Stimulated activated effector memory CD8-positive, alpha-beta T cell treated with anti-CD3 and anti-CD28 coated beads, Interleukin-12 subunit alpha, Interleukin-12 subunit beta, amount 100 ng/mL, for 72 hours (primary cell): ENCODE data around the gene FBLN7.
A peak's percentile ranks its signal among the peaks of the same experiment; 100 is the strongest.

Source experiments
- ATAC-seq: fragments of 150-1000 bp; cut with Tn5 transposase; 2 replicates; pipeline ENCODE4 v1.10.0; 2021
- DNase-seq, 2 donors: peaks; one replicate each; pipeline ENCODE4 v3.0.0; 2021 to 2022; ENCODE audit warnings: low spot score in 2 of 2
- H3K27ac Mint-ChIP-seq: one replicate; pipeline ENCODE4 v1.8.0; 2022; ENCODE audit warnings: mild to moderate bottlenecking, mixed read lengths
- H3K36me3 Mint-ChIP-seq: one replicate; pipeline ENCODE4 v1.8.0; 2022; ENCODE audit warnings: mild to moderate bottlenecking, mixed read lengths
- H3K4me1 Mint-ChIP-seq: one replicate; pipeline ENCODE4 v1.8.0; 2022; ENCODE audit warnings: mixed read lengths
- H3K4me3 Mint-ChIP-seq: one replicate; pipeline ENCODE4 v1.8.0; 2022; ENCODE audit warnings: mild to moderate bottlenecking, mixed read lengths
- H3K9me3 Mint-ChIP-seq: one replicate; pipeline ENCODE4 v1.8.0; 2022; ENCODE audit warnings: mixed read lengths

Gene FBLN7

GRCh38 chr2:112149866-112150435, 11.8 kb downstream of the FBLN7 start:
- no peak for DNase-seq
- no peak overlapping the region for H3K4me3 Mint-ChIP-seq
- no peaks in the 10 kb centered on the region for H3K36me3 Mint-ChIP-seq
- no peak for ATAC-seq
- no peak overlapping the region for H3K27ac Mint-ChIP-seq
- no peaks in the 10 kb centered on the region for H3K9me3 Mint-ChIP-seq
- H3K4me1 Mint-ChIP-seq, result no peaks in the 10 kb centered on the region

DNA sequence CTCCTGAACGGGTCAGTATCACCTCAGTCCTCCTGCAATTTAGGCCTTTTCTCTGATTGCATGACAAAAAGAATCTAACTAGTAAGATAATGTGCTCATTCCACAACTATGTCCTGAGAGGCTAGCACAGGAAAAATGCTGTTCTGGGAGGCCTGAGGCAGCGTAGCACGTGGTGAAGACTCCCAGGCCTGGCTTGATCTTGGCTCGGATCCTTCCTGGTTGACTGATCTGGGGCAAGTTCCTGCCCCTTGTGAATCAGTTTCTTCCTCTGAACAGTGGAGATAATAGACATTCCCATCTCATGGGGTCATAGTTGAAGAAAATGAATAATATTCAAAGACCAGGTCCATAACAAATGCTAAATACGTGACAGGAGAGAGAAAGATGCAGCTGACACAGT, 12.3 kb downstream of the FBLN7 start:
- ATAC-seq (no peak), DNase-seq (no peak)
- H3K36me3 Mint-ChIP-seq, result no peaks in the 10 kb centered on the region
- no peak overlapping the region for H3K27ac Mint-ChIP-seq
- no peaks in the 10 kb centered on the region for H3K9me3 Mint-ChIP-seq
- H3K4me1 Mint-ChIP-seq, result peaks cover 4% of the 10 kb centered on the region
- no peak overlapping the region for H3K4me3 Mint-ChIP-seq

DNA sequence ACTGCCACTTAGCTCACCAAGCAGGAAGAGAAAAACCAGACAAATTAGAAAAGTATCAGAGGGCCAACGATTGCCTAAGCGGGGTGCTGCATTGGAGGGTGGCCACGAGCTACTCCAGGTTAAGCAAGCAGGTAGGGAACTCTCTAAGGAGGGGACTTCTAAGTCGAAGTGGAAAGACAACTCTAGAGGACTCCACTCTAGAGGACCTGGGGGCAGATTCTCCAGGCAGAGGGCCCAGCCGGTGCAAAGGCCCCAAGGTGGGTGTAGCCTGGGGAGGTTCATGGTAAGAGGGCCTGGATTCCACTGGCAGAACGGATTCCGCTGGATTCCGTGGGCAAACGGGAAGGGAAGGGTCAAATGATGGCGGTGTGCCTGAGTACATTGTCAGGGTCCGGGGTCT, 12.7 kb downstream of the FBLN7 start:
- H3K36me3 Mint-ChIP-seq, result no peaks in the 10 kb centered on the region
- no peaks in the 10 kb centered on the region for H3K9me3 Mint-ChIP-seq
- H3K27ac Mint-ChIP-seq, result no peak overlapping the region

DNA sequence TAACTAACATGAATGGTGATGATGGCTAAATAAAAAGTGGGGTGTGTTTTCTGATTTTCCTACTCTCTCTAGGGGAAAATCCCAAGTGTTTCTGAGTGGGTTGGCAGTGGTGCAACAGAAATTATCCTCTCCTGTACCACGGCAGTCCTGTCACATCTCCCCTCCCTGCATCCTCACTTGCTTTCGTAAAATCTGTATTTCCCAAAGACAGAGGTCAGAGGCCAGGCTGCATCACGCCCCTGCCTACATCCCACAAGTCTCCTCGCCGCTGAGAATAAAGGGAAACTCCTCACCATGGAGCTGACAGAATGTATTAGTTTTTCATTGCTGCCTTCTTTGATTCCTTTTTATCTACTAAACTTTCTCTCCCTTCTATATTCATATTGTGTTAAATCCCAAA, 13.1 kb downstream of the FBLN7 start:
- H3K4me3 Mint-ChIP-seq, result no peak overlapping the region
- DNase-seq, result no peak
- no peak overlapping the region for H3K27ac Mint-ChIP-seq
- H3K4me1 Mint-ChIP-seq, result peaks cover 13% of the 10 kb centered on the region
- no peaks in the 10 kb centered on the region for H3K36me3 Mint-ChIP-seq
- no peak for ATAC-seq
- H3K9me3 Mint-ChIP-seq, result no peaks in the 10 kb centered on the region

More for the DNA sequence above, 12.7 kb downstream of the FBLN7 start:
- Mint-ChIP-seq H3K4me1 (peaks cover 8% of the 10 kb centered on the region), H3K4me3 (no peak overlapping the region)
- ATAC-seq (no peak), DNase-seq (no peak)

DNA sequence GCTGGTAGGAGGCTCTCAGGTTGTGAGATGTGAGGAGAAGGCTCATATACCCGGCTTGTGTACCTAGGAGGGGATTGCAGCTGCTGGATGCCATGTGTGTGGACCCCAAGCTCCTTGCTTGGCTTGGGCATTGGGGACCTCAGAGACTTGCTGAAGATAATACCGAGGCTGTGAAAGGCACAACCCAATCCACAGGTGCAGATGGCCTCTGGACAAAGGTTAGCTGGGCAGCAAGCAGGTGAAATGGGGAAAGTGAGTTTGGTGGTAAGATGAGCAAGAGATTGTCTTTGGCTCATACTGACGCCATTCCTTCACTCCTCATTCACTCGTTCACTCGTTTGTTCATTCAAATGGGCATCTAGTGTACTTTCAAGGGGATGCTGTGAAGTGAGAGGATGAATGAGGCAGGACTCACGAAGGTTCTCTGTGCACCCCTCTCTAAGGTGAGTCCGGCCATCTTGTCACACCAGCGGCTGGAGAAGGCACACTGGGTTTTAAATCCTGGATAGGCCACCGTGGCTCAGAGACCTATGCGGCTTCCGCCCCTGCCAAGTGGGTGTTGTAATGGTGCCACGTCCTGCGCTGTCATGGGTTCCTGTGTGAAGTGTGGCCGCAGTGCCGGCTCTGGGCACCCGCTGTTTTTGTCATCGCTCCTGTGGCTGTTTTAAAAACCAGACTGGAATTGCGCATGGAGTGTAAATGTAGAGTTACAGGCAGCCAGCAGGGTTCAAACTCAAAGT, 13.7 kb downstream of the FBLN7 start:
- Mint-ChIP-seq H3K9me3 (no peaks in the 10 kb centered on the region), H3K4me3 (no peak overlapping the region), H3K27ac (no peak overlapping the region), H3K36me3 (peaks cover 5% of the 10 kb centered on the region), H3K4me1 (peaks cover 19% of the 10 kb centered on the region)
- DNase-seq, result no peak
- no peak for ATAC-seq

GRCh38 chr2:112152476-112153178, 14.4 kb downstream of the FBLN7 start:
- Mint-ChIP-seq H3K4me3 (no peak overlapping the region), H3K9me3 (no peaks in the 10 kb centered on the region), H3K36me3 (peaks cover 6% of the 10 kb centered on the region), H3K27ac (no peak overlapping the region), H3K4me1 (peaks cover 24% of the 10 kb centered on the region)
- ATAC-seq, result no peak
- no peak for DNase-seq

GRCh38 chr2:112153179-112153490, 14.9 kb downstream of the FBLN7 start:
- Mint-ChIP-seq H3K36me3 (peaks cover 6% of the 10 kb centered on the region), H3K4me3 (no peak overlapping the region), H3K4me1 (peaks cover 24% of the 10 kb centered on the region), H3K9me3 (no peaks in the 10 kb centered on the region), H3K27ac (no peak overlapping the region)
- ATAC-seq, result no peak
- no peak for DNase-seq

- H3K4me1 Mint-ChIP-seq, result peaks cover 24% of the 10 kb centered on the region
- H3K36me3 Mint-ChIP-seq, result peaks cover 6% of the 10 kb centered on the region
- no peak overlapping the region for H3K27ac Mint-ChIP-seq
- no peak overlapping the region for H3K4me3 Mint-ChIP-seq
- no peaks in the 10 kb centered on the region for H3K9me3 Mint-ChIP-seq
- DNase-seq (no peak), ATAC-seq (no peak)
These were observed 15.3 kb downstream of the FBLN7 start for GRCh38 chr2:112153501-112153900.

GRCh38 chr2:112154246-112155117, 16.3 kb downstream of the FBLN7 start:
- H3K9me3 Mint-ChIP-seq, result no peaks in the 10 kb centered on the region
- no peak for DNase-seq
- H3K4me1 Mint-ChIP-seq, result peaks cover 24% of the 10 kb centered on the region
- H3K27ac Mint-ChIP-seq, result no peak overlapping the region
- peaks cover 6% of the 10 kb centered on the region for H3K36me3 Mint-ChIP-seq
- H3K4me3 Mint-ChIP-seq, result no peak overlapping the region
- peak; percentile 29 for ATAC-seq

GRCh38 chr2:112155331-112156151, 17.4 kb downstream of the FBLN7 start:
- H3K4me3 Mint-ChIP-seq, result peak overlapping the region; percentile 56
- DNase-seq (no peak), ATAC-seq (peak; percentile 40)
- no peaks in the 10 kb centered on the region for H3K9me3 Mint-ChIP-seq
- H3K27ac Mint-ChIP-seq, result peak overlapping the region; percentile 60
- peaks cover 24% of the 10 kb centered on the region for H3K4me1 Mint-ChIP-seq
- peaks cover 6% of the 10 kb centered on the region for H3K36me3 Mint-ChIP-seq

DNA sequence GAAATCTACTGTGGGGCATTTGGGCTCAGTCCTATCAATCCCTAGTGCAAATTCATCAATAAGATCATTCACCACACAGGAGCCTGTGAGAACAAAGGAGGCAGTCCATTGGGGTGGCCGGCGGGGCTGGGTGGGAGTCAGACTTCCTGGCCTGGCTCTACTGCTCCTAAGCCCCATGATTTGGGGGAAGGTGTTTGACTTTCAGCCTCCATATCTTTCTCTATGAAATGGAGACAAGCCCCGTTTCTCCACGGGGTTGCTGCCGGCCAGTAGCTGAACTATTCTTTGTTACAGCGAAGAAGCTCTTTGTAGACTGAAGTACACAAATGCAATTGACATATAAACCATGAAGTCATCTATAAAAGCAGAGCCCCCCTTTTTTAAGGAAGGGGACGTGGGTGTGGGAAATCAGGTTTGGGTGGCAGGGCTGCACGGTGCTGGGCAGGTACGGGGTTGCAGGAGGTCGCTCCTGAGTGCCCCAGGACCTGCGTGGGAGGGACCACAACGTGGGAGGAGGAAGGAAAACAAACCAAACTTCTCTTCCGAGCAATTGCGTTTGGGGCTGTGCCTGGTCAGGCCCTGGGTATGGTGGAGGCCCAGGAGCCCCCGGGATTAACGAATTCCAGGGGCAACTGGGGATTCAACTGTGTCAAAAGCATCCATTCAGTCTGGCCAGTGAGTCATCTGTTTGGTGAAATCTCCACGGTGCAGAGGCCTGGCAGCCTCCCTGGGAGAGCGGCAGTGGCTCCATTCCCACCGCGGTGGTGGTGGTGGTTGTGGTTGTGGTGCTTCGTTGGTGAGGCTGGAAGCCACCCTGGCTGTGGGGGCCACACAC, 18.2 kb downstream of the FBLN7 start:
- Mint-ChIP-seq H3K4me3 (peak overlapping the region; percentile 56), H3K36me3 (peaks cover 6% of the 10 kb centered on the region), H3K4me1 (peaks cover 24% of the 10 kb centered on the region), H3K9me3 (no peaks in the 10 kb centered on the region), H3K27ac (peak overlapping the region; percentile 60)
- peak; percentile 63 for ATAC-seq
- peak in 1 of 2 donors; percentile 58 for DNase-seq

GRCh38 chr2:112157472-112157871, 19.3 kb downstream of the FBLN7 start:
- peak overlapping the region; percentile 63 for H3K27ac Mint-ChIP-seq
- DNase-seq (no peak), ATAC-seq (no peak)
- peaks cover 24% of the 10 kb centered on the region for H3K4me1 Mint-ChIP-seq
- peak overlapping the region; percentile 56 for H3K4me3 Mint-ChIP-seq
- peaks cover 6% of the 10 kb centered on the region for H3K36me3 Mint-ChIP-seq
- no peaks in the 10 kb centered on the region for H3K9me3 Mint-ChIP-seq

GRCh38 chr2:112159454-112159921, 21.3 kb downstream of the FBLN7 start:
- no peak for ATAC-seq
- no peak overlapping the region for H3K4me3 Mint-ChIP-seq
- H3K36me3 Mint-ChIP-seq, result peaks cover 6% of the 10 kb centered on the region
- no peaks in the 10 kb centered on the region for H3K9me3 Mint-ChIP-seq
- DNase-seq, result no peak
- H3K27ac Mint-ChIP-seq, result no peak overlapping the region
- H3K4me1 Mint-ChIP-seq, result peaks cover 30% of the 10 kb centered on the region
